Esophagus squamous epithelium (tissue), 4 donors: ENCODE results near the gene LRP4.

ENCODE experiments used
- POLR2A ChIP-seq, 4 donors: fragments of 450-650 bp; IDR thresholded peaks; one replicate each; pipeline ENCODE4 v1.6.1; 2017; ENCODE audit warnings: antibody characterized with exemption in 4 of 4, mild to moderate bottlenecking in 4 of 4, moderate library complexity in 3 of 4
- TF ChIP-seq, protein P1 (sequence below), 6 experiments: fragments of 450-650 bp in 4 of 6; fragments of 200-600 bp in 2 of 6; sonication (generic) in 2 of 6; IDR thresholded peaks; one replicate each; pipeline ENCODE4 v1.5.1; 2016 to 2019; ENCODE audit warnings: antibody characterized with exemption in 6 of 6, mild to moderate bottlenecking in 4 of 6, moderate library complexity in 4 of 6

DNA sequence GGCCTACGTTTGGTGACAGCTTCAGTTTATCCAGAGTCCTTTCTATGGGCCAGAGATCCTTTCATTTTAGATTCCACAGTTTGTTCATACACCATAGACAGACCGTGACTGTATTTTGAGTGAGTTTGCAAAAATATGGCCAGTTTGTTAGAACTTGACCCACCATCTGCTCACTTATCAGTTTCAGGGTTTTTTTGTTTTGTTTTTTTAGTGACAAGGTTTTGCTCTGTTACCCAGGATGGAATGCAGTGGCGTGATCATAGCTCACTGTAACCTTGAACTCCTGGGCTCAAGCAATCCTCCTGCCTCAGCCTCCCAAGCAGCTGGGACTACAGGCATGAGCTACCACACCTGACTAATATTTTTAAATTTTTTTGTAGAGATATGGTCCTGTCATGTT, 63.2 kb downstream of the LRP4 start:
- TF ChIP-seq, protein P1, sequence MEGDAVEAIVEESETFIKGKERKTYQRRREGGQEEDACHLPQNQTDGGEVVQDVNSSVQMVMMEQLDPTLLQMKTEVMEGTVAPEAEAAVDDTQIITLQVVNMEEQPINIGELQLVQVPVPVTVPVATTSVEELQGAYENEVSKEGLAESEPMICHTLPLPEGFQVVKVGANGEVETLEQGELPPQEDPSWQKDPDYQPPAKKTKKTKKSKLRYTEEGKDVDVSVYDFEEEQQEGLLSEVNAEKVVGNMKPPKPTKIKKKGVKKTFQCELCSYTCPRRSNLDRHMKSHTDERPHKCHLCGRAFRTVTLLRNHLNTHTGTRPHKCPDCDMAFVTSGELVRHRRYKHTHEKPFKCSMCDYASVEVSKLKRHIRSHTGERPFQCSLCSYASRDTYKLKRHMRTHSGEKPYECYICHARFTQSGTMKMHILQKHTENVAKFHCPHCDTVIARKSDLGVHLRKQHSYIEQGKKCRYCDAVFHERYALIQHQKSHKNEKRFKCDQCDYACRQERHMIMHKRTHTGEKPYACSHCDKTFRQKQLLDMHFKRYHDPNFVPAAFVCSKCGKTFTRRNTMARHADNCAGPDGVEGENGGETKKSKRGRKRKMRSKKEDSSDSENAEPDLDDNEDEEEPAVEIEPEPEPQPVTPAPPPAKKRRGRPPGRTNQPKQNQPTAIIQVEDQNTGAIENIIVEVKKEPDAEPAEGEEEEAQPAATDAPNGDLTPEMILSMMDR (IDR thresholded peaks at IDR 0.05): no peak
- no peak for TF ChIP-seq POLR2A (IDR thresholded peaks at IDR 0.05)
